Activated B cell treated with CpG ODN at 0.5 μM for 24 hours (primary cell): ENCODE results near the gene PDE3B. TPM values are rescaled to one million over a fixed set of nuclear protein-coding genes. Genes with fewer than 3 reads are reported as not detected.

Experiments used
- ATAC-seq: fragments of 200-7000 bp; cut with Tn5 transposase; one replicate; pipeline ENCODE4 v1.10.0; 2021; ENCODE audit warnings: low read depth, mild to moderate bottlenecking, moderate library complexity
- CTCF ChIA-PET: fragments of 350-600 bp; sonication (Branson Sonifier 250); formaldehyde crosslinking; loops from one replicate; lab custom pipeline; 2021; ENCODE audit warnings: antibody characterized with exemption; lab: Charles Lee
- POLR2A ChIA-PET: fragments of 350-600 bp; sonication (Branson Sonifier 250); formaldehyde crosslinking; loops from one replicate; lab custom pipeline; 2021; ENCODE audit warnings: antibody characterized with exemption; lab: Charles Lee
- DNase-seq: peaks from one replicate; pipeline ENCODE4 v3.0.0; 2022
- H3K27ac Mint-ChIP-seq: one replicate; pipeline ENCODE4 v1.8.0; 2020; ENCODE audit warnings: mixed read lengths
- H3K27me3 Mint-ChIP-seq: one replicate; pipeline ENCODE4 v1.8.0; 2021; ENCODE audit warnings: mixed read lengths
- H3K36me3 Mint-ChIP-seq: one replicate; pipeline ENCODE4 v1.8.0; 2021; ENCODE audit warnings: low read depth, mixed read lengths
- H3K4me1 Mint-ChIP-seq: one replicate; pipeline ENCODE4 v1.8.0; 2021; ENCODE audit warnings: mixed read lengths
- H3K4me3 Mint-ChIP-seq: one replicate; pipeline ENCODE4 v1.8.0; 2020; ENCODE audit warnings: mild to moderate bottlenecking, mixed read lengths
- H3K9me3 Mint-ChIP-seq: one replicate; pipeline ENCODE4 v1.8.0; 2020; ENCODE audit warnings: mixed read lengths
- intact Hi-C: fragments of 100-400 bp; cut with micrococcal nuclease; formaldehyde crosslinking; loops from one replicate; pipeline ENCODE4 v1.15.1; 2024
- total RNA-seq: library from RNA; stranded (reverse); gene quantifications from 2 replicates; pipeline ENCODE4 v1.2.3, GENCODE V29; 2022
- TF ChIP-seq, protein P1 (sequence below): fragments of 200-600 bp; IDR thresholded peaks from one replicate; pipeline ENCODE4 v1.8.0; 2022; ENCODE audit warnings: antibody characterized with exemption, mild to moderate bottlenecking

The PDE3B gene
- total RNA-seq, 1 donor from 2014 or later = 13.4 TPM

DNA sequence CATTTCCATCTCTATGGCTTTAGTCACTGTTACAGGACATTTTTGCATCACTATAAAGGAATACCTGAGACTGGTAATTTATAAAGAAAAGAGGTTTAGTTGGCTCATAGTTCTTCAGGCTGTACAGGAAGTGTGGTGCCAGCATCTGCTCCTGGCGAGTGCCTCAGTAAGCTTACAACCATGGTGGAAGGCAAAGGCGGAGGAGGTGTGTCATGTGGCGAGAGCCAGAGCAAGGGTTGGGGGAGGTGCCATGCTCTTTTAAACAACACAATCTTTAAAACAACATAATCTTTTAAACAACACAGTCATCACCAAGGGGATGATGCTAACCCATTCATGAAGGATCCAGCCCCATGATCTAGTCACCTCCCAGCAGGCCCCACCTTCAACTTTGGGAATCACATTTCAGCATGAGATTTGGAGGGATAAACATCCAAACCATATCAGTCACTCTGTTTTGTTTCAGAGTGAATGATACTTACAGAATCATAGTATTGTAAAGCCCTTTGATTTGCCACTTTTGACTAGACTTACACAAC, 103.3 kb downstream of the PDE3B start:
- ChIA-PET POLR2A (no interaction called here), CTCF (no interaction called here)
- no peaks in the 10 kb centered on the region for H3K36me3 Mint-ChIP-seq
- intact Hi-C loops = no loop called here
- peaks cover 9% of the 10 kb centered on the region for H3K27me3 Mint-ChIP-seq
- ATAC-seq (no peak), DNase-seq (no peak)
- no peaks in the 10 kb centered on the region for H3K9me3 Mint-ChIP-seq
- H3K4me3 Mint-ChIP-seq = no peak overlapping the region
- H3K4me1 Mint-ChIP-seq = no peaks in the 10 kb centered on the region
- no peak overlapping the region for H3K27ac Mint-ChIP-seq
- TF ChIP-seq, protein P1, sequence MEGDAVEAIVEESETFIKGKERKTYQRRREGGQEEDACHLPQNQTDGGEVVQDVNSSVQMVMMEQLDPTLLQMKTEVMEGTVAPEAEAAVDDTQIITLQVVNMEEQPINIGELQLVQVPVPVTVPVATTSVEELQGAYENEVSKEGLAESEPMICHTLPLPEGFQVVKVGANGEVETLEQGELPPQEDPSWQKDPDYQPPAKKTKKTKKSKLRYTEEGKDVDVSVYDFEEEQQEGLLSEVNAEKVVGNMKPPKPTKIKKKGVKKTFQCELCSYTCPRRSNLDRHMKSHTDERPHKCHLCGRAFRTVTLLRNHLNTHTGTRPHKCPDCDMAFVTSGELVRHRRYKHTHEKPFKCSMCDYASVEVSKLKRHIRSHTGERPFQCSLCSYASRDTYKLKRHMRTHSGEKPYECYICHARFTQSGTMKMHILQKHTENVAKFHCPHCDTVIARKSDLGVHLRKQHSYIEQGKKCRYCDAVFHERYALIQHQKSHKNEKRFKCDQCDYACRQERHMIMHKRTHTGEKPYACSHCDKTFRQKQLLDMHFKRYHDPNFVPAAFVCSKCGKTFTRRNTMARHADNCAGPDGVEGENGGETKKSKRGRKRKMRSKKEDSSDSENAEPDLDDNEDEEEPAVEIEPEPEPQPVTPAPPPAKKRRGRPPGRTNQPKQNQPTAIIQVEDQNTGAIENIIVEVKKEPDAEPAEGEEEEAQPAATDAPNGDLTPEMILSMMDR = no peak

DNA sequence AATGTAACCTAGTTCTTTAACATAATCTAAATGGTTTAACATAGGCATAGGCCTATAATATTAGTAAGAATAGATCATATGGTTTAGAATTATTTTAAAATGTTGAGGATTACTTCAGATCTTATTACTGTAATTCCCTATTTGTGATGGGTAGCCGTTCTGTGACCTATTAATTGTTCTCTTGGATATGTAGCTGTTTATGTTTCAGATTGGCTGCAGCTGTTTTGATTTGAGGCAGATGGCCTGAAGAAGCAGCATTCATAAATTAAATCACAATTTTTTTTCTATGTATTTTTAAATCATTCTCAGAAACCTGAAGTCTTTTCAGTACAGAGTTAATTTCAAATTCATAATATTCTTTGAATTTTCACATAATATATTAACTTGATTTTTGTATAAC, 104.5 kb downstream of the PDE3B start:
- no peaks in the 10 kb centered on the region for H3K9me3 Mint-ChIP-seq
- CTCF ChIA-PET = no interaction called here
- TF ChIP-seq, protein P1 = no peak
- intact Hi-C loops = no loop called here
- POLR2A ChIA-PET = no interaction called here
- H3K27ac Mint-ChIP-seq = no peak overlapping the region
- DNase-seq (no peak), ATAC-seq (no peak)
- H3K36me3 Mint-ChIP-seq = no peaks in the 10 kb centered on the region
- no peaks in the 10 kb centered on the region for H3K4me1 Mint-ChIP-seq
- H3K27me3 Mint-ChIP-seq = peaks cover 9% of the 10 kb centered on the region
- no peak overlapping the region for H3K4me3 Mint-ChIP-seq

DNA sequence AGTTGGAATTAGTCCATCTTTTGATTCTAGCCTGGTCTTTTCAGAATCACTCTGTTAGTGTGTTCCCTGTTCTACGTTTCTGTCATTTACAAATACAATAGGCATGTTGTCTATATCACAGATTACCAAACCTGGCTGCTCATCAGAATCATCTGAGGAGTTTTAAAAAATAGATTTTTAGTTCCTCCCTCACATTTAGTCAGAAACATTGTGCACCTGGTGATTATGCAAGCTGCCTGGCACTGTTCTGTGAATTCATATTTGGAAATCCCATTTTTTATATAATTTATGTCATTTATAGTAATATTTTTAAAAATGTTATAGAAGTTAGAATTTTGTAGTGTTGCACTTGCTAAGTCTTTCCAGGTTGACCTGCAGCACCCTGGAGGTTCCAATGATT, 107.3 kb downstream of the PDE3B start:
- ATAC-seq (no peak), DNase-seq (no peak)
- TF ChIP-seq, protein P1 = no peak
- Mint-ChIP-seq H3K27ac (no peak overlapping the region), H3K27me3 (peaks cover 8% of the 10 kb centered on the region), H3K36me3 (no peaks in the 10 kb centered on the region), H3K9me3 (no peaks in the 10 kb centered on the region), H3K4me3 (no peak overlapping the region), H3K4me1 (no peaks in the 10 kb centered on the region)
- intact Hi-C loops = no loop called here
- POLR2A ChIA-PET = no interaction called here
- CTCF ChIA-PET = no interaction called here

DNA sequence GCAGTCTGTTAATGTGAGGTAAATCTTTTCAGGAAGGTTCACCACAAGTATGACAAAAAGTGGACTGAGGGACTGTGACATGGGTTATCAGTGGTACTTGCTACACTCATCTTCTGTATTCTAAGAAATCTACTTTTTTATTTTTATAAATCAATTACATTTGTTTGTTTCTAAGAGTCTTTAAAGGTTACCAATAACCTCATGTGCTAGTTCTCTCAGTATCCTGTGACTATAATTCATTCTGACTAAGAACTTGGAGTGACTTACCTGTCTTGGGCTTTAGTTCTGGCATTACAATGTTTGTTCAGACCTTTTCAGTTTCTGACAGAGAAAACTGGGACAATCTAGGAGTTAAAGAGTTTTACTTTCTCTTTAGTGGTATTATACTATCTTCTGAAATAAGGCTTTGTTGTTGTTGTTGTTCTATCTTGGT, 108.4 kb downstream of the PDE3B start:
- H3K9me3 Mint-ChIP-seq = no peaks in the 10 kb centered on the region
- peaks cover 9% of the 10 kb centered on the region for H3K27me3 Mint-ChIP-seq
- DNase-seq (no peak), ATAC-seq (no peak)
- H3K4me1 Mint-ChIP-seq = no peaks in the 10 kb centered on the region
- TF ChIP-seq, protein P1 = no peak
- POLR2A ChIA-PET = no interaction called here
- CTCF ChIA-PET = no interaction called here
- H3K36me3 Mint-ChIP-seq = no peaks in the 10 kb centered on the region
- H3K27ac Mint-ChIP-seq = no peak overlapping the region
- intact Hi-C loops = no loop called here
- no peak overlapping the region for H3K4me3 Mint-ChIP-seq

DNA sequence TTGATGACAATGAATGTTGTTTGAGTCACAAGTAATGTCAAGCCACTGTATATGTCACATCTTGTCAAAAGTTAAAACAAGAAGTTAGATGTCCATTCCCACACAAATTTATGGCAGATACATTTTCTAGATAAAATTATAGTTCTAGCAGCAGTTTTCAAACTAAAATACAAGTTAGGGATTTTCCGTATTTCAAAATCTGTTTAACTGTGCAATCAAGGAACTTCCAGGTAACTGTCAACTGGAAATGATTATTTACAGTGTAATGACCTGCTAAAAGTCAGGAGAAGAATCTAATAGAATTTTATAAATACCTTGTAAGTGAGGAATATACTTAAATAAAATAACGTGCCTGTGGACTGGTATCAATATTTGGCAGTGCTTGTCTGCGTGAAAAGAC, 111.5 kb downstream of the PDE3B start:
- ChIA-PET POLR2A (no interaction called here), CTCF (interaction anchor here (1.0 to 1.2 kb wide), 2 partner anchors 13 to 346 kb away, joined by 3 to 5 read pairs; no protein-coding TSS in a partner anchor)
- Mint-ChIP-seq H3K9me3 (no peaks in the 10 kb centered on the region), H3K4me3 (no peak overlapping the region), H3K27me3 (peaks cover 8% of the 10 kb centered on the region), H3K36me3 (no peaks in the 10 kb centered on the region), H3K4me1 (no peaks in the 10 kb centered on the region), H3K27ac (no peak overlapping the region)
- intact Hi-C loops = no loop called here
- no peak for DNase-seq
- TF ChIP-seq, protein P1 = no peak
- ATAC-seq = no peak
